GM18519 (cell line): Measurements from ENCODE around the gene SGCD.

ENCODE experiments used
- ATAC-seq: cut with Tn5 transposase; IDR thresholded peaks from one replicate; pipeline ENCODE4 v1.9.1; 2021; ENCODE audit warnings: mild to moderate bottlenecking, moderate library complexity; ENCODE audit not compliant: unreplicated experiment, low FRiP score

Gene SGCD

GRCh38 chr5:156498226-156498980 lies 171.4 kb downstream of the SGCD start:
- peak; percentile 40 for ATAC-seq

- no peak for ATAC-seq
Measured at GRCh38 chr5:156500755-156501154, 173.8 kb downstream of the SGCD start.

GRCh38 chr5:156505101-156505500 lies 178.1 kb downstream of the SGCD start:
- ATAC-seq = no peak

GRCh38 chr5:156513123-156513815 lies 186.3 kb downstream of the SGCD start:
- no peak for ATAC-seq

GRCh38 chr5:156515121-156515520 lies 188.2 kb downstream of the SGCD start:
- ATAC-seq = no peak

- no peak for ATAC-seq
Measured at GRCh38 chr5:156515803-156516360, 188.9 kb downstream of the SGCD start.

- no peak for ATAC-seq
Measured at GRCh38 chr5:156522651-156523529, 195.9 kb downstream of the SGCD start.

- ATAC-seq = no peak
Measured at GRCh38 chr5:156523607-156524006, 196.6 kb downstream of the SGCD start.

GRCh38 chr5:156526081-156526925 lies 199.3 kb downstream of the SGCD start:
- ATAC-seq = no peak

GRCh38 chr5:156527611-156528010 lies 200.6 kb downstream of the SGCD start:
- no peak for ATAC-seq

GRCh38 chr5:156528673-156529072 lies 201.7 kb downstream of the SGCD start:
- ATAC-seq = no peak

- no peak for ATAC-seq
Measured at GRCh38 chr5:156529892-156530291, 202.9 kb downstream of the SGCD start.

- ATAC-seq = no peak
Measured at GRCh38 chr5:156531199-156531598, 204.2 kb downstream of the SGCD start.

- no peak for ATAC-seq
Measured at GRCh38 chr5:156532921-156533320, 206.0 kb downstream of the SGCD start.

GRCh38 chr5:156534085-156534484 lies 207.1 kb downstream of the SGCD start:
- ATAC-seq = no peak

- no peak for ATAC-seq
Measured at GRCh38 chr5:156534906-156535485, 208.0 kb downstream of the SGCD start.

GRCh38 chr5:156540491-156540890 lies 213.5 kb downstream of the SGCD start:
- no peak for ATAC-seq

- ATAC-seq = no peak
Measured at GRCh38 chr5:156541582-156541981, 214.6 kb downstream of the SGCD start.

- no peak for ATAC-seq
Measured at GRCh38 chr5:156543348-156544145, 216.6 kb downstream of the SGCD start.
